Neuronal stem cell (in vitro differentiated cells): ENCODE data around the gene ARAP1.

Experiments used
- DNase-seq: peaks from one replicate; pipeline ENCODE4 v3.0.0-alpha.2; 2013; ENCODE audit warnings: low spot score
- H2AFZ ChIP-seq: one replicate; pipeline ENCODE4 v1.6.1; 2013; ENCODE audit warnings: mild to moderate bottlenecking, low read length, inconsistent platforms
- H2AK5ac ChIP-seq: 2 replicates; pipeline ENCODE4 v1.6.1; 2013; ENCODE audit warnings: low read depth, mild to moderate bottlenecking, inconsistent platforms, low read length, moderate library complexity, mixed read lengths
- H2BK120ac ChIP-seq: 2 replicates; pipeline ENCODE4 v1.6.1; 2013; ENCODE audit warnings: low read depth, mild to moderate bottlenecking, inconsistent platforms, low read length, moderate library complexity, mixed read lengths
- H2BK12ac ChIP-seq: one replicate; pipeline ENCODE4 v1.6.1; 2013; ENCODE audit warnings: low read length, inconsistent platforms
- H2BK15ac ChIP-seq: 2 replicates; pipeline ENCODE4 v1.6.1; 2013; ENCODE audit warnings: mild to moderate bottlenecking, low read length, inconsistent platforms, mixed read lengths
- H2BK5ac ChIP-seq: one replicate; pipeline ENCODE4 v1.6.1; 2013; ENCODE audit warnings: inconsistent platforms, mild to moderate bottlenecking, low read length, moderate library complexity
- H3K14ac ChIP-seq: one replicate; pipeline ENCODE4 v1.6.1; 2013; ENCODE audit warnings: low read length, inconsistent platforms
- H3K18ac ChIP-seq: 2 replicates; pipeline ENCODE4 v1.6.1; 2013; ENCODE audit warnings: low read length, inconsistent platforms
- H3K23ac ChIP-seq: 2 replicates; pipeline ENCODE4 v1.6.1; 2013; ENCODE audit warnings: low read depth, mild to moderate bottlenecking, mixed read lengths, low read length, inconsistent platforms; ENCODE audit not compliant: poor library complexity
- H3K27ac ChIP-seq: replicated peaks from 3 replicates; pipeline ENCODE4 v1.5.1; 2013; ENCODE audit warnings: low read length, inconsistent platforms
- H3K27me3 ChIP-seq, 3 experiments: 2 replicates each; pipeline ENCODE4 v1.6.1; 2013; ENCODE audit warnings: low read length in 3 of 3, mild to moderate bottlenecking in 2 of 3, inconsistent platforms in 1 of 3, low read depth in 1 of 3, mixed read lengths in 1 of 3, moderate library complexity in 1 of 3; ENCODE audit not compliant: control insufficient read depth in 3 of 3, insufficient read depth in 3 of 3
- H3K36me3 ChIP-seq, 2 donors: replicated peaks in 1 of 2; 2 replicates each; pipeline ENCODE4 v1.6.1; 2013; ENCODE audit warnings: low read length in 2 of 2; ENCODE audit not compliant: control insufficient read depth in 2 of 2, insufficient read depth in 2 of 2
- H3K4ac ChIP-seq: 2 replicates; pipeline ENCODE4 v1.6.1; 2013; ENCODE audit warnings: inconsistent platforms, mild to moderate bottlenecking, low read length, moderate library complexity
- H3K4me1 ChIP-seq, 2 donors: 1 replicate in 1 of 2; 2 replicates in 1 of 2; pipeline ENCODE4 v1.6.1; 2013; ENCODE audit warnings: low read length in 2 of 2, low read depth in 1 of 2; ENCODE audit not compliant: control insufficient read depth in 2 of 2, insufficient read depth in 1 of 2
- H3K4me2 ChIP-seq: one replicate; pipeline ENCODE4 v1.6.1; 2013; ENCODE audit warnings: mild to moderate bottlenecking, low read length, inconsistent platforms; ENCODE audit not compliant: insufficient read depth, poor library complexity, severe bottlenecking
- H3K4me3 ChIP-seq, 2 donors: 2 replicates each; pipeline ENCODE4 v1.5.1; 2013; ENCODE audit warnings: low read length in 2 of 2, mild to moderate bottlenecking in 2 of 2, inconsistent platforms in 1 of 2, moderate library complexity in 1 of 2
- H3K79me1 ChIP-seq: one replicate; pipeline ENCODE4 v1.6.1; 2013; ENCODE audit warnings: low read depth, mild to moderate bottlenecking, inconsistent platforms, low read length, moderate library complexity
- H3K9ac ChIP-seq: one replicate; pipeline ENCODE4 v1.6.1; 2013; ENCODE audit warnings: mild to moderate bottlenecking, low read depth, low read length, inconsistent platforms; ENCODE audit not compliant: poor library complexity
- H3K9me3 ChIP-seq, 2 donors: replicated peaks in 1 of 2; 2 replicates each; pipeline versions ENCODE3 to v1.6.1; 2013; ENCODE audit warnings: low read length in 2 of 2, mild to moderate bottlenecking in 2 of 2, inconsistent platforms in 1 of 2, low read depth in 1 of 2, mixed read lengths in 1 of 2, moderate library complexity in 1 of 2; ENCODE audit not compliant: control insufficient read depth in 2 of 2, insufficient read depth in 1 of 2
- H4K8ac ChIP-seq: one replicate; pipeline ENCODE4 v1.6.1; 2013; ENCODE audit warnings: low read depth, mild to moderate bottlenecking, inconsistent platforms, low read length, moderate library complexity
- H4K91ac ChIP-seq: one replicate; pipeline ENCODE4 v1.6.1; 2013; ENCODE audit warnings: low read length, low read depth, mild to moderate bottlenecking, inconsistent platforms; ENCODE audit not compliant: poor library complexity
- whole genome bisulfite sequencing, 2 donors: extraction: QIAGEN DNeasy Blood & Tissue Kit; methylation state at CpG; one replicate each; pipeline ENCODE4 v1.1.7; 2013; ENCODE audit warnings: missing lambda C conversion rate in 2 of 2, mixed read lengths in 1 of 2; ENCODE audit not compliant: insufficient read length in 2 of 2, insufficient replicate concordance in 1 of 2; ENCODE audit errors: extremely low coverage in 2 of 2; 5-methylcytosine and 5-hydroxymethylcytosine counted together

The ARAP1 gene

DNA sequence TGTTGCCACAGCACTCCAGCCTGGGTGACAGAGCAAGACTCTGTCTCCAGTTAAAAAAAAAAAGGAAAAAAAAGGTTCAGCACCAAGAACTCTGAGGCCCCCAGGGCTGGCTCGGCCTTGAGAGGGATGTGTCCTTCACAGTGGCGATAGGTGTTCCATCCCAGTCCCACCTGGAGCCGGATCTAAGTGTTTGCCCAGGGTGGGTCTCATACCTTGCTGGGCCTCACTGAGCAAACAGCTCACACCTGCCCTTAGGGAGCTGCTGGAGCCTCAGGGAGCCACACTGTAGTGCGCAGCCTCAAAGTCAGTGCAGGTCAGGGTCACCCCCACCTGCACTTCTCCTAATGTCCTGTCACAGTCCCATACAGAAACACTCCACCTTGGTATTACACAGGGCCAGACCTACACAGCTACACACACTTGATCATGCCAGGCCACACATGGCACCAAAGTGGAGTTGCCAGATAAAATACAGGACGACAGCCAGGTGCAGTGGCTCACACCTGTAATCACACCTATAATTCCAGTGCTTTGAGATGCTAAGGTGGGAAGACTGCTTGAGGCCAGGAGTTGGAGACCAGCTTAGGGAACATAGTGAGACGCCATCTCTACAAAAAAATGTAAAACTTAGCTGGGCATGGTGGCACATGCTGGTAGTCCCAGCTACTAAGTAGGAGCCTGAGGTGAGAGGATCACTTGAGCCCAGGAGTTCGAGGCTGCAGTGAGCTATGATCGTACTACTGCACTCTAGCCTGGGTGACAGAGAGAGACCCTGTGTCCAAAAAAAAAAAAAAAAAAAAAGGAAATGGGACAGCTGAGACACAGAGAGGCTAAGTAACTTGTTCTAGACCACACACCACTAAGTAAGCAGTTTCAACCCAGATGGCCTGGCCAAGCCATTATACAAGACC is 34.4 kb upstream of the ARAP1 start:
- no CpG with 5 or more reads among the region's 8 CpGs for WGBS, 2 donors
- Histone ChIP-seq H3K9me3 (no peaks in the 10 kb centered on the region), H3K4me1 (peaks cover 4 to 19% of the 10 kb centered on the region in 2 donors), H2AFZ (peak overlapping the region; percentile 72), H4K91ac (no peak overlapping the region), H2BK12ac (no peak overlapping the region), H3K27me3 (peaks cover 0 to 18% (median 3%) of the 10 kb centered on the region in 3 experiments), H4K8ac (no peak overlapping the region), H3K9ac (no peak overlapping the region), H2BK120ac (no peak overlapping the region), H3K4ac (no peak overlapping the region), H2AK5ac (no peak overlapping the region), H3K79me1 (peaks cover 1% of the 10 kb centered on the region), H2BK5ac (peak overlapping the region; percentile 3), H3K36me3 (no peaks in the 10 kb centered on the region), H3K4me3 (no peak overlapping the region), H3K4me2 (no peak overlapping the region), H2BK15ac (peak overlapping the region; percentile 5), H3K23ac (peak overlapping the region; percentile 10), H3K14ac (no peak overlapping the region), H3K27ac (no peak overlapping the region), H3K18ac (no peak overlapping the region)
- no peak for DNase-seq

DNA sequence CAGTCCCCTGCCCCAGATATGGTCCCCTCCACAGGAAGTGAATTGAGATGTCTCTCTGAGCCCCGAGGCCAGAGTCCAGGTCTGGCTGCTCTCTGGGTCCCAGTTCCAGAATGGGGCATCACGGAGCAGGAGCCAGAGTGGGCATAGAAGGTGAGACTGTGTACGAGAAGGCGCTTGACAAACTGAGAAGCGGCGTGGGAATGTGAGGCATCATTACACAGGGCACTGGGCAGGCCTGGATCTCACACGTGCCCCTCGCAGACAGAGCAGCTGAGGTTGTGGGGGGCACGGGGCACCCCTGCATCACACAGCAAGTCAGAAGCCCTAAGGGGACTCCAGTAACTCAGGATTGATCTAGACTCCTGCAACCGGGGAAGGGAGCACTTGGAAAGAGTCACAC is 32.5 kb upstream of the ARAP1 start:
- H3K9ac ChIP-seq, result no peak overlapping the region
- no peak overlapping the region for H3K23ac ChIP-seq
- no peak overlapping the region for H3K4me3 ChIP-seq
- no peak overlapping the region for H2BK120ac ChIP-seq
- no peak overlapping the region for H4K8ac ChIP-seq
- peaks cover 1% of the 10 kb centered on the region for H3K79me1 ChIP-seq
- no peak overlapping the region for H2AFZ ChIP-seq
- H2AK5ac ChIP-seq, result no peak overlapping the region
- H3K27ac ChIP-seq, result no peak overlapping the region
- peak overlapping the region; percentile 54 for H2BK15ac ChIP-seq
- H3K14ac ChIP-seq, result peak overlapping the region; percentile 97
- peak overlapping the region; percentile 20 for H3K18ac ChIP-seq
- peaks cover 0 to 33% (median 16%) of the 10 kb centered on the region in 3 experiments for H3K27me3 ChIP-seq
- no peak overlapping the region for H3K4me2 ChIP-seq
- WGBS, 2 donors, result no CpG with 5 or more reads among the region's 10 CpGs
- peaks cover 8 to 21% of the 10 kb centered on the region in 2 donors for H3K4me1 ChIP-seq
- no peaks in the 10 kb centered on the region for H3K36me3 ChIP-seq
- H4K91ac ChIP-seq, result no peak overlapping the region
- no peak overlapping the region for H3K4ac ChIP-seq
- H2BK12ac ChIP-seq, result peak overlapping the region; percentile 7
- no peak for DNase-seq
- no peak overlapping the region for H2BK5ac ChIP-seq
- H3K9me3 ChIP-seq, result no peaks in the 10 kb centered on the region

DNA sequence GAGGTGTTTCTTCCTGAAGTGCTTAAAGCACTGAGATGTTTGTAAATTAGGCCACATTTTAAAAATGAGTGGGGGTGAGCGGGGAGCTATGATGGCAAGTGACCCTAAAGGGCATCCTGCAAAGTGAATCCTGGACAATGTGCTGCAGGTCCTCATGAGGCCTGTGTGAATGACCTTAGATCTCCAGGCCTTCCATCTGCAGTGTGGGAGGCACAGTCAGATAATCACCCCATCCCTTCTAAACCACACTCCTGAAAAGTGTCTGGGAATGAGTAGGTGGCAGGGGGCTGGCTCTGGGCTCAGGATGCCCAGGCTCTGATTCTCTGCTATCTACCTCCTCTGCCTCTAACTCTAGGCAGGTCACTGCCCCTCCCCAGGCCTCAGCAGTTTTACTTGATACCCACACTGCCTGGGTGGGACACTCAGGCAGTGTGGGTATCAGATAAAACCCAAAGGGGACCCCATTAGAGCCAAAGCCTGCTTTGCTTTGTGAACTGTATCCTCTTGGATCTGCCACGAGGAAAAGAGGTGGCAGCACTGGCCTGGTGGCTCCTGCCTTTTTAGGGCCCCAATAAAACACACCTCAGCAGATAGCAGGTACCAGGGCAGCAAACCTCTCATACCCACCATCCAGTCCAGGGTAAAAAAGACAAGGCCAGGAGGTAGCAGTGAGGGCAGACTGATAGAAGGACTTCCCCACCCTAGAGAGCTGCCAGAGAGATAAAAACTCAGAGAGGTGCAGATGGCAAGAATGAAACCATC is 31.1 kb upstream of the ARAP1 start:
- no peak overlapping the region for H3K9ac ChIP-seq
- H3K4me3 ChIP-seq, result no peak overlapping the region
- H3K14ac ChIP-seq, result no peak overlapping the region
- no peak overlapping the region for H3K23ac ChIP-seq
- no peak overlapping the region for H2AFZ ChIP-seq
- H2AK5ac ChIP-seq, result no peak overlapping the region
- H2BK15ac ChIP-seq, result peak overlapping the region; percentile 9
- no peak overlapping the region for H3K4me2 ChIP-seq
- H3K27me3 ChIP-seq, result peaks cover 0 to 35% (median 16%) of the 10 kb centered on the region in 3 experiments
- H3K4ac ChIP-seq, result no peak overlapping the region
- no peaks in the 10 kb centered on the region for H3K36me3 ChIP-seq
- H4K91ac ChIP-seq, result no peak overlapping the region
- peaks cover 8 to 17% of the 10 kb centered on the region in 2 donors for H3K4me1 ChIP-seq
- no peak for DNase-seq
- no peak overlapping the region for H3K27ac ChIP-seq
- no peak overlapping the region for H4K8ac ChIP-seq
- H2BK120ac ChIP-seq, result no peak overlapping the region
- H3K9me3 ChIP-seq, result no peaks in the 10 kb centered on the region
- peaks cover 1% of the 10 kb centered on the region for H3K79me1 ChIP-seq
- no peak overlapping the region for H2BK12ac ChIP-seq
- no CpG with 5 or more reads among the region's 2 CpGs for WGBS, 2 donors
- peak overlapping the region; percentile 19 for H2BK5ac ChIP-seq
- H3K18ac ChIP-seq, result no peak overlapping the region
